H1 (cell line): Measurements from ENCODE around the gene FAM241B. TPM values are rescaled to one million over a fixed set of nuclear protein-coding genes. Genes with fewer than 3 reads are reported as not detected.

Experiments
- CTCF ChIA-PET: fragments of 300-600 bp; sonication (Branson Sonifier 250); formaldehyde crosslinking; loops from one replicate; lab custom pipeline; 2021; ENCODE audit not compliant: partially characterized antibody; lab: Charles Lee
- POLR2A ChIA-PET: fragments of 300-600 bp; sonication (Branson Sonifier 250); formaldehyde crosslinking; loops from one replicate; lab custom pipeline; 2021; ENCODE audit warnings: inconsistent platforms; ENCODE audit not compliant: partially characterized antibody; lab: Charles Lee
- DNase-seq, 2 experiments: peaks; one replicate each; pipeline versions ENCODE4 v3.0.0 to v3.0.0-alpha.2; 2010 to 2022; ENCODE audit warnings: low spot score in 2 of 2, low read depth in 1 of 2, mixed read lengths in 1 of 2
- FAIRE-seq: peaks from 2 replicates; lab custom pipeline; 2011; peaks lifted over from hg19 to GRCh38; lab: Jason Lieb, UNC
- H2AFZ ChIP-seq: 2 replicates; pipeline ENCODE4 v1.8.1; 2012; ENCODE audit warnings: low read length, inconsistent platforms
- H2AK5ac ChIP-seq: 2 replicates; pipeline ENCODE4 v1.6.1; 2013; ENCODE audit warnings: low read depth, low read length
- H2BK120ac ChIP-seq: replicated peaks from 2 replicates; pipeline ENCODE3; 2013; ENCODE audit warnings: low read depth, low read length, inconsistent platforms
- H2BK12ac ChIP-seq: 2 replicates; pipeline ENCODE4 v1.6.1; 2013; ENCODE audit warnings: low read depth, low read length
- H2BK15ac ChIP-seq: 2 replicates; pipeline ENCODE4 v1.6.1; 2013; ENCODE audit warnings: low read length
- H2BK20ac ChIP-seq: 2 replicates; pipeline ENCODE4 v1.6.1; 2013; ENCODE audit warnings: low read length
- H2BK5ac ChIP-seq: 2 replicates; pipeline ENCODE4 v1.6.1; 2013; ENCODE audit warnings: low read depth, low read length
- H3K14ac ChIP-seq: 2 replicates; pipeline ENCODE4 v1.6.1; 2013; ENCODE audit warnings: inconsistent platforms; ENCODE audit not compliant: insufficient read length
- H3K18ac ChIP-seq: 2 replicates; pipeline ENCODE4 v1.6.1; 2013; ENCODE audit warnings: low read length; ENCODE audit errors: extremely low read depth
- H3K23ac ChIP-seq: 2 replicates; pipeline ENCODE4 v1.6.1; 2013; ENCODE audit warnings: inconsistent platforms; ENCODE audit not compliant: insufficient read length
- H3K23me2 ChIP-seq: 2 replicates; pipeline ENCODE4 v1.6.1; 2013; ENCODE audit warnings: low read depth, low read length
- H3K27ac ChIP-seq: 2 replicates; pipeline ENCODE4 v1.6.1; 2011; ENCODE audit warnings: low read depth, low read length, inconsistent platforms
- H3K27me3 ChIP-seq, 4 experiments: replicated peaks in 1 of 4; 1 replicate in 1 of 4; 2 replicates in 3 of 4; pipeline versions ENCODE4 v1.6.1 to v1.8.1; 2011 to 2013; ENCODE audit warnings: low read length in 3 of 4, mild to moderate bottlenecking in 3 of 4, inconsistent platforms in 2 of 4, mixed read lengths in 2 of 4, moderate library complexity in 1 of 4; ENCODE audit not compliant: control insufficient read depth in 3 of 4, insufficient read depth in 3 of 4; ENCODE audit errors: extremely low read depth in 1 of 4
- H3K36me3 ChIP-seq, 4 experiments: 2 replicates each; pipeline versions ENCODE4 v1.6.1 to v1.8.1; 2011 to 2013; ENCODE audit warnings: mild to moderate bottlenecking in 4 of 4, low read length in 3 of 4, moderate library complexity in 2 of 4, control low read depth in 1 of 4, inconsistent platforms in 1 of 4; ENCODE audit not compliant: insufficient read depth in 4 of 4, control insufficient read depth in 2 of 4
- H3K4ac ChIP-seq: replicated peaks from 2 replicates; pipeline ENCODE3; 2013; ENCODE audit warnings: low read length, low read depth, mixed read lengths, inconsistent platforms; ENCODE audit not compliant: insufficient read length
- H3K4me1 ChIP-seq, 4 experiments: replicated peaks in 1 of 4; 1 replicate in 1 of 4; 2 replicates in 3 of 4; pipeline versions ENCODE4 v1.6.1 to v1.8.1; 2011 to 2013; ENCODE audit warnings: low read length in 3 of 4, inconsistent platforms in 2 of 4, mixed read lengths in 1 of 4; ENCODE audit not compliant: insufficient read depth in 4 of 4, control insufficient read depth in 3 of 4
- H3K4me2 ChIP-seq, 2 experiments: 2 replicates each; pipeline versions ENCODE4 v1.6.1 to v1.8.1; 2011 to 2013; ENCODE audit warnings: low read depth in 2 of 2, low read length in 2 of 2, control low read depth in 1 of 2, inconsistent platforms in 1 of 2, mild to moderate bottlenecking in 1 of 2; ENCODE audit not compliant: insufficient read depth in 1 of 2
- H3K4me3 ChIP-seq, 4 experiments: fragments of 200-600, 300-600 bp in 1 of 4; sonication (generic), shearing (Covaris generic), sonication (Bioruptor Twin) in 1 of 4; 2 replicates each; pipeline versions ENCODE4 v1.5.1 to v1.8.1; 2011 to 2016; ENCODE audit warnings: low read length in 4 of 4, low read depth in 3 of 4, control low read depth in 2 of 4, inconsistent platforms in 2 of 4, mild to moderate bottlenecking in 2 of 4, mixed read lengths in 1 of 4, moderate library complexity in 1 of 4; ENCODE audit not compliant: insufficient read depth in 2 of 4; ENCODE audit errors: extremely low read depth in 1 of 4
- H3K56ac ChIP-seq: replicated peaks from 2 replicates; pipeline ENCODE3; 2013; ENCODE audit warnings: low read depth, mild to moderate bottlenecking, mixed read lengths, low read length, inconsistent platforms; ENCODE audit not compliant: insufficient read length
- H3K79me1 ChIP-seq: 2 replicates; pipeline ENCODE4 v1.6.1; 2013; ENCODE audit warnings: low read depth, low read length, control low read depth
- H3K79me2 ChIP-seq, 2 experiments: 2 replicates each; pipeline versions ENCODE4 v1.6.1 to v1.8.1; 2012 to 2013; ENCODE audit warnings: low read length in 2 of 2, mild to moderate bottlenecking in 2 of 2, inconsistent platforms in 1 of 2; ENCODE audit not compliant: insufficient read depth in 2 of 2, control insufficient read depth in 1 of 2
- H3K9ac ChIP-seq, 4 experiments: replicated peaks in 1 of 4; 1 replicate in 1 of 4; 2 replicates in 3 of 4; pipeline versions ENCODE4 v1.6.1 to v1.8.1; 2011 to 2013; ENCODE audit warnings: low read depth in 3 of 4, low read length in 3 of 4, control low read depth in 2 of 4, mild to moderate bottlenecking in 2 of 4, moderate library complexity in 2 of 4, inconsistent platforms in 1 of 4; ENCODE audit errors: extremely low read depth in 1 of 4
- H3K9me3 ChIP-seq, 2 experiments: 2 replicates each; pipeline versions ENCODE4 v1.6.1 to v1.8.1; 2012 to 2013; ENCODE audit warnings: mild to moderate bottlenecking in 2 of 2, moderate library complexity in 2 of 2, control low read depth in 1 of 2, inconsistent platforms in 1 of 2, low read depth in 1 of 2, low read length in 1 of 2, mixed read lengths in 1 of 2; ENCODE audit not compliant: insufficient read depth in 2 of 2
- H4K20me1 ChIP-seq, 2 experiments: replicated peaks in 1 of 2; 2 replicates each; pipeline versions ENCODE3 to v1.8.1; 2011 to 2013; ENCODE audit warnings: inconsistent platforms in 2 of 2, low read length in 2 of 2, mild to moderate bottlenecking in 1 of 2; ENCODE audit not compliant: insufficient read depth in 2 of 2, control insufficient read depth in 1 of 2
- H4K5ac ChIP-seq: 2 replicates; pipeline ENCODE4 v1.6.1; 2013; ENCODE audit warnings: low read length, low read depth, mixed read lengths, inconsistent platforms; ENCODE audit not compliant: insufficient read length
- H4K8ac ChIP-seq: 2 replicates; pipeline ENCODE4 v1.8.0; 2013; ENCODE audit warnings: mild to moderate bottlenecking, moderate library complexity, low read length, inconsistent platforms; ENCODE audit not compliant: insufficient read depth; ENCODE audit errors: extremely low read depth
- H4K91ac ChIP-seq: replicated peaks from 2 replicates; pipeline ENCODE3; 2013; ENCODE audit warnings: low read length, mixed read lengths, inconsistent platforms; ENCODE audit not compliant: insufficient read length
- CTCF ChIP-seq, 3 experiments: IDR thresholded peaks; 1 replicate in 2 of 3; 2 replicates in 1 of 3; pipeline versions ENCODE4 v1.5.1 to v1.6.1; 2011; ENCODE audit warnings: low read length in 3 of 3, mild to moderate bottlenecking in 3 of 3, inconsistent platforms in 2 of 3, low read depth in 1 of 3, moderate library complexity in 1 of 3; ENCODE audit not compliant: insufficient read depth in 1 of 3; ENCODE audit errors: control extremely low read depth in 1 of 3
- MAFK ChIP-seq: IDR thresholded peaks from 2 replicates; pipeline ENCODE4 v1.6.1; 2012; ENCODE audit warnings: low read depth, mild to moderate bottlenecking, improper control_type of control experiment, low read length
- POLR2A ChIP-seq, 2 experiments: IDR thresholded peaks; 1 replicate in 1 of 2; 2 replicates in 1 of 2; pipeline ENCODE4 v1.6.1; 2011; ENCODE audit warnings: low read depth in 2 of 2, low read length in 2 of 2, mild to moderate bottlenecking in 2 of 2; ENCODE audit errors: control extremely low read depth in 1 of 2
- RAD21 ChIP-seq, 2 experiments: IDR thresholded peaks in 1 of 2; conservative IDR thresholded peaks in 1 of 2; 2 replicates each; pipeline ENCODE4 v1.6.1; 2011; ENCODE audit warnings: low read depth in 2 of 2, low read length in 2 of 2, improper control_type of control experiment in 1 of 2, inconsistent platforms in 1 of 2, mild to moderate bottlenecking in 1 of 2, moderate library complexity in 1 of 2
- TEAD4 ChIP-seq: IDR thresholded peaks from 2 replicates; pipeline ENCODE4 v1.6.1; 2012; ENCODE audit warnings: low read depth, low read length, inconsistent platforms, mixed read lengths
- ZNF274 ChIP-seq: IDR thresholded peaks from 2 replicates; pipeline ENCODE4 v1.7.0; 2012; ENCODE audit warnings: low read length, borderline replicate concordance; ENCODE audit errors: extremely low read depth
- WGBS, 2 experiments: shearing (Covaris generic) in 1 of 2; methylation state at CpG; one replicate each; pipeline versions ENCODE4 v1.1.6 to v1.1.7; 2013 to 2015; ENCODE audit warnings: low lambda C conversion rate in 2 of 2, mixed read lengths in 2 of 2, inconsistent platforms in 1 of 2, low coverage in 1 of 2, missing lambda C conversion rate in 1 of 2; ENCODE audit not compliant: insufficient replicate concordance in 2 of 2, insufficient coverage in 1 of 2, insufficient read length in 1 of 2; ENCODE audit errors: extremely low coverage in 1 of 2, missing lambda C conversion rate in 1 of 2; 5-methylcytosine and 5-hydroxymethylcytosine counted together
- polyA plus RNA-seq, 7 experiments: library from polyadenylated mRNA; depleted of rRNA in 3 of 7; stranded (reverse) in 5 of 7; unstranded in 2 of 7; fragments of >200 nt in 5 of 7; fragments of 200-250 nt in 2 of 7; gene quantifications; 1 replicate in 5 of 7; 2 replicates in 1 of 7; 4 replicates in 1 of 7; pipeline versions ENCODE4 v1.2.1 to v1.2.3, GENCODE V29; 2011 to 2013; ENCODE audit warnings: missing spikeins in 2 of 7, mixed read lengths in 2 of 7
- total RNA-seq: library from RNA; stranded (reverse); fragmentation: NEBNext Ultra II Directional; extraction: Animal tissue kit (Norgen Biotek cat#: 25700); gene quantifications from 2 replicates; pipeline ENCODE4 v1.2.1, GENCODE V29; 2021

The FAM241B gene
- total and polyA plus RNA-seq, 2 of the 8 experiments (the other 6 are each of a cell fraction or from before 2014, with no cell fraction given), result 19.3 to 30.1 TPM

- Histone ChIP-seq H4K5ac (no peak overlapping the region), H2BK20ac (no peak overlapping the region), H2BK15ac (no peak overlapping the region), H3K18ac (no peak overlapping the region), H2BK5ac (no peak overlapping the region), H3K56ac (no peak overlapping the region), H3K79me1 (no peaks in the 10 kb centered on the region), H3K23ac (no peak overlapping the region), H3K4me3 (no peak overlapping the region), H3K14ac (no peak overlapping the region), H2BK120ac (no peak overlapping the region), H3K79me2 (no peaks in the 10 kb centered on the region), H2BK12ac (0 out of 2 replicates have a peak overlapping the region, but pooled peaks have one; percentile 27), H3K9me3 (no peaks in the 10 kb centered on the region), H3K23me2 (no peaks in the 10 kb centered on the region), H2AFZ (0 out of 2 replicates have a peak overlapping the region, but pooled peaks have one; percentile 5), H4K20me1 (no peaks in the 10 kb centered on the region), H3K9ac (no peak overlapping the region), H3K36me3 (no peaks in the 10 kb centered on the region), H3K4me1 (peaks cover 0 to 8% (median 1%) of the 10 kb centered on the region in 4 experiments; a peak in 3 of 7 replicates), H3K4me2 (no peak overlapping the region), H3K4ac (no peak overlapping the region), H4K91ac (no peak overlapping the region), H3K27ac (no peak overlapping the region), H3K27me3 (no peaks in the 10 kb centered on the region; a peak in 1 of 7 replicates), H2AK5ac (no peak overlapping the region), H4K8ac (no peak overlapping the region)
- POLR2A ChIA-PET, result no interaction called here
- no peak for TF ChIP-seq POLR2A (IDR thresholded peaks at IDR 0.05; ENCODE audit: control extremely low read depth in 1 of 2, low read depth in 2 of 2, low read length in 2 of 2)
- TF ChIP-seq TEAD4, result no peak
- no peak for TF ChIP-seq ZNF274
- TF ChIP-seq RAD21 (IDR thresholded peaks at IDR 0.05 in 1 of 2, conservative IDR thresholded peaks at IDR 0.05 in 1 of 2; ENCODE audit: low read depth in 2 of 2, low read length in 2 of 2), result peak; percentile 12 to 43; a peak in 2 of 4 replicates
- TF ChIP-seq CTCF (IDR thresholded peaks at IDR 0.05; ENCODE audit: control extremely low read depth in 1 of 3, insufficient read depth in 1 of 3, low read depth in 1 of 3, low read length in 3 of 3), result peak; percentile 22 to 44 (median 26)
- no peak for TF ChIP-seq MAFK
- FAIRE-seq (no peak), DNase-seq (no peak)
- CTCF ChIA-PET, result interaction anchor here (0.7 to 59.4 kb wide), 10 partner anchors 8 to 259 kb away, joined by 3 to 1374 read pairs (median 8); no protein-coding TSS in a partner anchor
- 85% methylated on average over 17 of the region's 17 CpGs; no CpG with 5 or more reads in 1 of the 2 experiments for WGBS, 2 experiments
Observed at GRCh38 chr10:69665474-69666320, 35.6 kb downstream of the FAM241B start.
